WTC11 (cell line): ENCODE measurements around the gene PI4K2A. TPM values are rescaled to one million over a fixed set of nuclear protein-coding genes. Genes with fewer than 3 reads are reported as not detected.

Experiments
- ATAC-seq: fragments of 200-7000 bp; cut with Tn5 transposase; 2 replicates; pipeline ENCODE4 v1.10.0; 2021; ENCODE audit warnings: mild to moderate bottlenecking, moderate library complexity
- CTCF ChIA-PET: fragments of 300-600 bp; sonication (Branson Sonifier 250); formaldehyde crosslinking; loops from one replicate; lab custom pipeline; 2021; ENCODE audit warnings: antibody characterized with exemption; lab: Charles Lee
- POLR2A ChIA-PET: fragments of 350-600 bp; sonication (Branson Sonifier 250); formaldehyde crosslinking; loops from one replicate; lab custom pipeline; 2021; ENCODE audit warnings: antibody characterized with exemption; lab: Charles Lee
- DNase-seq: peaks from one replicate; pipeline ENCODE4 v3.0.0; 2021; ENCODE audit warnings: low spot score
- H3K27ac Mint-ChIP-seq: 2 replicates; pipeline ENCODE4 v1.8.0; 2021; ENCODE audit warnings: mixed read lengths
- H3K27me3 Mint-ChIP-seq: 2 replicates; pipeline ENCODE4 v1.8.0; 2021; ENCODE audit warnings: low read depth, mild to moderate bottlenecking, moderate library complexity, mixed read lengths
- H3K36me3 Mint-ChIP-seq: 2 replicates; pipeline ENCODE4 v1.8.0; 2021; ENCODE audit warnings: mixed read lengths
- H3K4me1 Mint-ChIP-seq: 2 replicates; pipeline ENCODE4 v1.8.0; 2022; ENCODE audit warnings: mixed read lengths
- H3K4me3 Mint-ChIP-seq: 2 replicates; pipeline ENCODE4 v1.8.0; 2021; ENCODE audit warnings: mild to moderate bottlenecking, moderate library complexity, mixed read lengths
- H3K9me3 Mint-ChIP-seq: 2 replicates; pipeline ENCODE4 v1.8.0; 2021; ENCODE audit warnings: mixed read lengths
- GABPB1 ChIP-seq: sonication (generic); formaldehyde crosslinking; IDR thresholded peaks from 2 replicates; pipeline ENCODE4 v1.8.1; 2023; ENCODE audit warnings: mild to moderate bottlenecking, missing genetic modification reagents
- GTF2I ChIP-seq: fragments of 250-450 bp; sonication (Bioruptor Pico); conservative IDR thresholded peaks from 2 replicates; pipeline ENCODE4 v1.4.0; 2021; ENCODE audit warnings: mild to moderate bottlenecking
- KAT7 ChIP-seq: sonication (generic); formaldehyde crosslinking; IDR thresholded peaks from 2 replicates; pipeline ENCODE4 v1.8.1; 2023; ENCODE audit warnings: missing genetic modification reagents, mild to moderate bottlenecking, borderline replicate concordance
- MXD4 ChIP-seq: fragments of 250-450 bp; sonication (Bioruptor Pico); IDR thresholded peaks from 2 replicates; pipeline ENCODE4 v1.8.0; 2021; ENCODE audit warnings: mild to moderate bottlenecking, moderate library complexity, borderline replicate concordance
- SOX15 ChIP-seq: fragments of 250-450 bp; sonication (Bioruptor Pico); IDR thresholded peaks from 2 replicates; pipeline ENCODE4 v1.9.0; 2021; ENCODE audit warnings: mild to moderate bottlenecking
- TCF7 ChIP-seq: sonication (generic); formaldehyde crosslinking; IDR thresholded peaks from 2 replicates; pipeline ENCODE4 v1.8.0; 2022; ENCODE audit warnings: mild to moderate bottlenecking, low read depth, missing genetic modification reagents, moderate library complexity
- USF1 ChIP-seq: sonication (generic); formaldehyde crosslinking; IDR thresholded peaks from 2 replicates; pipeline ENCODE4 v1.8.0; 2022; ENCODE audit warnings: mild to moderate bottlenecking, missing genetic modification reagents
- USF2 ChIP-seq: sonication (generic); formaldehyde crosslinking; IDR thresholded peaks from 2 replicates; pipeline ENCODE4 v1.8.1; 2023; ENCODE audit warnings: mild to moderate bottlenecking, missing genetic modification reagents, moderate library complexity
- ZNF671 ChIP-seq: fragments of 250-450 bp; sonication (Bioruptor Pico); IDR thresholded peaks from 2 replicates; pipeline ENCODE4 v1.8.0; 2021; ENCODE audit warnings: mild to moderate bottlenecking
- total RNA-seq: library from RNA; stranded (reverse); gene quantifications from 3 replicates; pipeline ENCODE4 v1.2.3, GENCODE V29; 2021
- TF ChIP-seq, protein P1 (sequence below): fragments of 250-450 bp; sonication (Bioruptor Pico); IDR thresholded peaks from 2 replicates; pipeline ENCODE4 v1.8.0; 2021; ENCODE audit warnings: mild to moderate bottlenecking
- TF ChIP-seq, protein P2 (sequence below): sonication (generic); formaldehyde crosslinking; IDR thresholded peaks from 2 replicates; pipeline ENCODE4 v1.8.1; 2023; ENCODE audit warnings: mild to moderate bottlenecking, missing genetic modification reagents, borderline replicate concordance
- TF ChIP-seq, protein P3 (sequence below): sonication (generic); formaldehyde crosslinking; IDR thresholded peaks from 2 replicates; pipeline ENCODE4 v1.8.0; 2023; ENCODE audit warnings: missing genetic modification reagents
- TF ChIP-seq, protein P4 (sequence below): sonication (generic); formaldehyde crosslinking; IDR thresholded peaks from 2 replicates; pipeline ENCODE4 v1.8.1; 2023; ENCODE audit warnings: mild to moderate bottlenecking, missing genetic modification reagents, moderate library complexity
- TF ChIP-seq, protein P5 (sequence below): sonication (generic); formaldehyde crosslinking; IDR thresholded peaks from 2 replicates; pipeline ENCODE4 v1.8.1; 2023; ENCODE audit warnings: mild to moderate bottlenecking, missing genetic modification reagents
- TF ChIP-seq, protein P6 (sequence below): sonication (generic); formaldehyde crosslinking; IDR thresholded peaks from 2 replicates; pipeline ENCODE4 v1.8.0; 2022; ENCODE audit warnings: missing genetic modification reagents

PI4K2A gene
- total RNA-seq, 1 experiment from 2014 or later = 19.5 TPM

DNA sequence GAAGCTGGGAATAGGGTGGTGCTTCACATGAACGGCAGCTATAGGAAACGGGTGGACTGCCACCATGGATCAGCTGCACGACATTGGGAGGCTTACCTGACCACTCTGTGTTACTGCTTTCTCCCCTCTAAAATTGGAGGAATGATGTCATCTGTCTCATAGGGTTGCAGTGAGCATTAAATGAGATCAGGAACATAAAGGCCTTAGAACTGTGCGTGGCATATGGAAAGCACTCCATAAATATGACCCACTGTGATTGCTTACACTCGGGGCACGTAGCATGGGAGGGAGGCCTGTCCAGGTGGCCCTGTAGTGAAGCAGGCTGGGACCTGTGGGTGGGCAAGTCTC lies 41.2 kb upstream of the PI4K2A start:
- DNase-seq (no peak), ATAC-seq (no peak)
- H3K4me1 Mint-ChIP-seq = peaks cover 4% of the 10 kb centered on the region
- no peak overlapping the region for H3K4me3 Mint-ChIP-seq
- POLR2A ChIA-PET = no interaction called here
- H3K36me3 Mint-ChIP-seq = no peaks in the 10 kb centered on the region
- no peaks in the 10 kb centered on the region for H3K27me3 Mint-ChIP-seq
- H3K27ac Mint-ChIP-seq = no peak overlapping the region
- CTCF ChIA-PET = interaction anchor here (1.0 to 1.3 kb wide), 3 partner anchors 27 to 66 kb away, joined by 3 read pairs; no protein-coding TSS in a partner anchor
- no peak for TF ChIP-seq KAT7
- no peak for TF ChIP-seq GABPB1 (CRISPR knock-in tag)
- no peak for TF ChIP-seq MXD4 (CRISPR knock-in tag)
- TF ChIP-seq, protein P1, sequence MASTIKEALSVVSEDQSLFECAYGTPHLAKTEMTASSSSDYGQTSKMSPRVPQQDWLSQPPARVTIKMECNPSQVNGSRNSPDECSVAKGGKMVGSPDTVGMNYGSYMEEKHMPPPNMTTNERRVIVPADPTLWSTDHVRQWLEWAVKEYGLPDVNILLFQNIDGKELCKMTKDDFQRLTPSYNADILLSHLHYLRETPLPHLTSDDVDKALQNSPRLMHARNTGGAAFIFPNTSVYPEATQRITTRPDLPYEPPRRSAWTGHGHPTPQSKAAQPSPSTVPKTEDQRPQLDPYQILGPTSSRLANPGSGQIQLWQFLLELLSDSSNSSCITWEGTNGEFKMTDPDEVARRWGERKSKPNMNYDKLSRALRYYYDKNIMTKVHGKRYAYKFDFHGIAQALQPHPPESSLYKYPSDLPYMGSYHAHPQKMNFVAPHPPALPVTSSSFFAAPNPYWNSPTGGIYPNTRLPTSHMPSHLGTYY = no peak
- no peak for TF ChIP-seq TCF7 (CRISPR knock-in tag)
- TF ChIP-seq SOX15 = no peak
- no peak for TF ChIP-seq USF1
- TF ChIP-seq GTF2I (CRISPR knock-in tag) = no peak
- no peak for TF ChIP-seq USF2 (CRISPR knock-in tag)
- TF ChIP-seq, protein P2, sequence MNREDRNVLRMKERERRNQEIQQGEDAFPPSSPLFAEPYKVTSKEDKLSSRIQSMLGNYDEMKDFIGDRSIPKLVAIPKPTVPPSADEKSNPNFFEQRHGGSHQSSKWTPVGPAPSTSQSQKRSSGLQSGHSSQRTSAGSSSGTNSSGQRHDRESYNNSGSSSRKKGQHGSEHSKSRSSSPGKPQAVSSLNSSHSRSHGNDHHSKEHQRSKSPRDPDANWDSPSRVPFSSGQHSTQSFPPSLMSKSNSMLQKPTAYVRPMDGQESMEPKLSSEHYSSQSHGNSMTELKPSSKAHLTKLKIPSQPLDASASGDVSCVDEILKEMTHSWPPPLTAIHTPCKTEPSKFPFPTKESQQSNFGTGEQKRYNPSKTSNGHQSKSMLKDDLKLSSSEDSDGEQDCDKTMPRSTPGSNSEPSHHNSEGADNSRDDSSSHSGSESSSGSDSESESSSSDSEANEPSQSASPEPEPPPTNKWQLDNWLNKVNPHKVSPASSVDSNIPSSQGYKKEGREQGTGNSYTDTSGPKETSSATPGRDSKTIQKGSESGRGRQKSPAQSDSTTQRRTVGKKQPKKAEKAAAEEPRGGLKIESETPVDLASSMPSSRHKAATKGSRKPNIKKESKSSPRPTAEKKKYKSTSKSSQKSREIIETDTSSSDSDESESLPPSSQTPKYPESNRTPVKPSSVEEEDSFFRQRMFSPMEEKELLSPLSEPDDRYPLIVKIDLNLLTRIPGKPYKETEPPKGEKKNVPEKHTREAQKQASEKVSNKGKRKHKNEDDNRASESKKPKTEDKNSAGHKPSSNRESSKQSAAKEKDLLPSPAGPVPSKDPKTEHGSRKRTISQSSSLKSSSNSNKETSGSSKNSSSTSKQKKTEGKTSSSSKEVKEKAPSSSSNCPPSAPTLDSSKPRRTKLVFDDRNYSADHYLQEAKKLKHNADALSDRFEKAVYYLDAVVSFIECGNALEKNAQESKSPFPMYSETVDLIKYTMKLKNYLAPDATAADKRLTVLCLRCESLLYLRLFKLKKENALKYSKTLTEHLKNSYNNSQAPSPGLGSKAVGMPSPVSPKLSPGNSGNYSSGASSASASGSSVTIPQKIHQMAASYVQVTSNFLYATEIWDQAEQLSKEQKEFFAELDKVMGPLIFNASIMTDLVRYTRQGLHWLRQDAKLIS = no peak
- TF ChIP-seq, protein P3, sequence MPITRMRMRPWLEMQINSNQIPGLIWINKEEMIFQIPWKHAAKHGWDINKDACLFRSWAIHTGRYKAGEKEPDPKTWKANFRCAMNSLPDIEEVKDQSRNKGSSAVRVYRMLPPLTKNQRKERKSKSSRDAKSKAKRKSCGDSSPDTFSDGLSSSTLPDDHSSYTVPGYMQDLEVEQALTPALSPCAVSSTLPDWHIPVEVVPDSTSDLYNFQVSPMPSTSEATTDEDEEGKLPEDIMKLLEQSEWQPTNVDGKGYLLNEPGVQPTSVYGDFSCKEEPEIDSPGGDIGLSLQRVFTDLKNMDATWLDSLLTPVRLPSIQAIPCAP (CRISPR knock-in tag) = no peak
- no peak for TF ChIP-seq ZNF671
- TF ChIP-seq, protein P4, sequence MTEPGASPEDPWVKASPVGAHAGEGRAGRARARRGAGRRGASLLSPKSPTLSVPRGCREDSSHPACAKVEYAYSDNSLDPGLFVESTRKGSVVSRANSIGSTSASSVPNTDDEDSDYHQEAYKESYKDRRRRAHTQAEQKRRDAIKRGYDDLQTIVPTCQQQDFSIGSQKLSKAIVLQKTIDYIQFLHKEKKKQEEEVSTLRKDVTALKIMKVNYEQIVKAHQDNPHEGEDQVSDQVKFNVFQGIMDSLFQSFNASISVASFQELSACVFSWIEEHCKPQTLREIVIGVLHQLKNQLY = no peak
- TF ChIP-seq, protein P5, sequence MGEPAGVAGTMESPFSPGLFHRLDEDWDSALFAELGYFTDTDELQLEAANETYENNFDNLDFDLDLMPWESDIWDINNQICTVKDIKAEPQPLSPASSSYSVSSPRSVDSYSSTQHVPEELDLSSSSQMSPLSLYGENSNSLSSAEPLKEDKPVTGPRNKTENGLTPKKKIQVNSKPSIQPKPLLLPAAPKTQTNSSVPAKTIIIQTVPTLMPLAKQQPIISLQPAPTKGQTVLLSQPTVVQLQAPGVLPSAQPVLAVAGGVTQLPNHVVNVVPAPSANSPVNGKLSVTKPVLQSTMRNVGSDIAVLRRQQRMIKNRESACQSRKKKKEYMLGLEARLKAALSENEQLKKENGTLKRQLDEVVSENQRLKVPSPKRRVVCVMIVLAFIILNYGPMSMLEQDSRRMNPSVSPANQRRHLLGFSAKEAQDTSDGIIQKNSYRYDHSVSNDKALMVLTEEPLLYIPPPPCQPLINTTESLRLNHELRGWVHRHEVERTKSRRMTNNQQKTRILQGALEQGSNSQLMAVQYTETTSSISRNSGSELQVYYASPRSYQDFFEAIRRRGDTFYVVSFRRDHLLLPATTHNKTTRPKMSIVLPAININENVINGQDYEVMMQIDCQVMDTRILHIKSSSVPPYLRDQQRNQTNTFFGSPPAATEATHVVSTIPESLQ (CRISPR knock-in tag) = no peak
- TF ChIP-seq, protein P6, sequence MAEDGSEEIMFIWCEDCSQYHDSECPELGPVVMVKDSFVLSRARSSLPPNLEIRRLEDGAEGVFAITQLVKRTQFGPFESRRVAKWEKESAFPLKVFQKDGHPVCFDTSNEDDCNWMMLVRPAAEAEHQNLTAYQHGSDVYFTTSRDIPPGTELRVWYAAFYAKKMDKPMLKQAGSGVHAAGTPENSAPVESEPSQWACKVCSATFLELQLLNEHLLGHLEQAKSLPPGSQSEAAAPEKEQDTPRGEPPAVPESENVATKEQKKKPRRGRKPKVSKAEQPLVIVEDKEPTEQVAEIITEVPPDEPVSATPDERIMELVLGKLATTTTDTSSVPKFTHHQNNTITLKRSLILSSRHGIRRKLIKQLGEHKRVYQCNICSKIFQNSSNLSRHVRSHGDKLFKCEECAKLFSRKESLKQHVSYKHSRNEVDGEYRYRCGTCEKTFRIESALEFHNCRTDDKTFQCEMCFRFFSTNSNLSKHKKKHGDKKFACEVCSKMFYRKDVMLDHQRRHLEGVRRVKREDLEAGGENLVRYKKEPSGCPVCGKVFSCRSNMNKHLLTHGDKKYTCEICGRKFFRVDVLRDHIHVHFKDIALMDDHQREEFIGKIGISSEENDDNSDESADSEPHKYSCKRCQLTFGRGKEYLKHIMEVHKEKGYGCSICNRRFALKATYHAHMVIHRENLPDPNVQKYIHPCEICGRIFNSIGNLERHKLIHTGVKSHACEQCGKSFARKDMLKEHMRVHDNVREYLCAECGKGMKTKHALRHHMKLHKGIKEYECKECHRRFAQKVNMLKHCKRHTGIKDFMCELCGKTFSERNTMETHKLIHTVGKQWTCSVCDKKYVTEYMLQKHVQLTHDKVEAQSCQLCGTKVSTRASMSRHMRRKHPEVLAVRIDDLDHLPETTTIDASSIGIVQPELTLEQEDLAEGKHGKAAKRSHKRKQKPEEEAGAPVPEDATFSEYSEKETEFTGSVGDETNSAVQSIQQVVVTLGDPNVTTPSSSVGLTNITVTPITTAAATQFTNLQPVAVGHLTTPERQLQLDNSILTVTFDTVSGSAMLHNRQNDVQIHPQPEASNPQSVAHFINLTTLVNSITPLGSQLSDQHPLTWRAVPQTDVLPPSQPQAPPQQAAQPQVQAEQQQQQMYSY (CRISPR knock-in tag) = no peak
- no peaks in the 10 kb centered on the region for H3K9me3 Mint-ChIP-seq
